ENCODE data around the gene TLCD3A. TPM values are rescaled to one million over a fixed set of nuclear protein-coding genes. Genes with fewer than 3 reads are reported as not detected.
A peak's percentile ranks its signal among the peaks of the same experiment; 100 is the strongest.

Gene TLCD3A
- total and polyA plus RNA-seq, 3 experiments from 2014 or later, result 5.2 to 12.1 (median 7.9) TPM

DNA sequence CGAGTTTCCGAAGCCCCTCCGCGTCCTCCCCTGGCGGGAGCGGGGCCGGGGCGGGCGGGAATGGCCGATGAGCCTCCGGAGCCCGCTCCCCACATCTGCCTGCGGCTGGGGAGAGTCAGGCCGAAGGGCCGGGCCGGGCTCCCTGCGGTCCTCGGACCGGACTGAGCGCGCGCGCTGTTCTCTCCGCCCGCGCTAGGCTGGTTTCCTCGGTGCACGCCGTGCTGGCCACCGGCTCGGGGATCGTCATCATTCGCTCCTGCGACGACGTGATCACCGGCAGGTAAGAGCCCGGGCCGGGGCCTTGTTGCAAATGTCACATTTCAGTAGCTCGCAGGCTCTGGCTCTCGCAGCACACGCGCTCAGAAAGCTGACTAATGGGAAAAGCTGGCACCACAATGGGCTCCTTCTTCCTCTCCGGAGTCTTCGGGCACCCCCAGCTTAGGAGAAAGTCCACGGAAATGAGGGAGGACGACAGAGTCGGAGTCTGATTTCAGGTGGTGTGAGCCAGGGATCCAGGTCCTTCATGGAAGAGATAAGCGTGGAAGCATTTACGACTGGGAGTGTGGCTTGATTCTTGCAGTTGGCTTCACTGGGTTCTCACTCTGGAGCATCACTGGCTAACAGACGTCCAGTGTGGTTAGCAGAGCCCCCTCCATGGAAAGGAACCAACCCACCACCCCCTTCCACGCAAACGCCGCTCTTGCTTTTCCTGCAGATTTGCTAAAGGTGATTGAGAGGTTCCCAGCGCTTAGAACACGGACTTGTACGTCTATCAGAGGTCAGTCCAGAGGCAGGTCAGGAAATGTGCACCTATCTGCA, 715 bp downstream of the TLCD3A start:
- Mint-ChIP-seq H3K27me3 (peaks cover 0 to 1% of the 10 kb centered on the region in 2 donors), H3K36me3 (no peaks in the 10 kb centered on the region), H3K4me3 (peak overlapping the region; percentile 79 to 90 (median 81)), H3K27ac (peak overlapping the region in 7 of 8 donors; percentile 8 to 86 (median 47)), H3K4me1 (peaks cover 11 to 19% (median 12%) of the 10 kb centered on the region in 3 donors), H3K9me3 (no peaks in the 10 kb centered on the region)
- Histone ChIP-seq H3K27me3 (ENCODE audit: insufficient read depth, low read length, poor library complexity, severe bottlenecking) (no peaks in the 10 kb centered on the region), H3K36me3 (ENCODE audit: insufficient read depth, low read length) (no peaks in the 10 kb centered on the region), H3K4me1 (ENCODE audit: insufficient read depth, low read length) (peaks cover 5% of the 10 kb centered on the region), H3K4me3 (ENCODE audit: low read length) (no peak overlapping the region), H3K9me3 (ENCODE audit: low read length) (no peaks in the 10 kb centered on the region), H3K27ac (ENCODE audit: low read depth, low read length) (no peak overlapping the region)
- ChIA-PET POLR2A (interaction anchor here (1.0 kb wide), 2 partner anchors 12 to 18 kb away, joined by 3 read pairs; no protein-coding TSS in a partner anchor), CTCF (no interaction called here)
- peak in 2 of 5 donors; percentile 4 to 22 for DNase-seq

GRCh38 chr17:733743-734142, 1.3 kb downstream of the TLCD3A start:
- peaks cover 0 to 3% (median 0%) of the 10 kb centered on the region in 3 donors for H3K36me3 Mint-ChIP-seq
- H3K27me3 Mint-ChIP-seq, result peaks cover 0 to 1% of the 10 kb centered on the region in 2 donors
- H3K4me3 ChIP-seq (ENCODE audit: low read length), result no peak overlapping the region
- no peak overlapping the region for H3K27ac ChIP-seq (ENCODE audit: low read depth, low read length)
- H3K4me3 Mint-ChIP-seq, result peak overlapping the region; percentile 79 to 90 (median 81)
- no peaks in the 10 kb centered on the region for H3K27me3 ChIP-seq (ENCODE audit: insufficient read depth, low read length, poor library complexity, severe bottlenecking)
- H3K4me1 Mint-ChIP-seq, result peaks cover 11 to 19% (median 12%) of the 10 kb centered on the region in 3 donors
- no peaks in the 10 kb centered on the region for H3K9me3 ChIP-seq (ENCODE audit: low read length)
- H3K36me3 ChIP-seq (ENCODE audit: insufficient read depth, low read length), result no peaks in the 10 kb centered on the region
- ChIA-PET CTCF (no interaction called here), POLR2A (interaction anchor here (1.0 kb wide), 2 partner anchors 11 to 17 kb away, joined by 3 read pairs; no protein-coding TSS in a partner anchor)
- no peak for DNase-seq
- peak overlapping the region in 4 of 8 donors; percentile 43 to 86 (median 80) for H3K27ac Mint-ChIP-seq
- no peaks in the 10 kb centered on the region for H3K9me3 Mint-ChIP-seq
- peaks cover 5% of the 10 kb centered on the region for H3K4me1 ChIP-seq (ENCODE audit: insufficient read depth, low read length)

- H3K4me1 ChIP-seq (ENCODE audit: insufficient read depth, low read length), result no peaks in the 10 kb centered on the region
- Mint-ChIP-seq H3K4me1 (peaks cover 8 to 18% (median 12%) of the 10 kb centered on the region in 3 donors), H3K36me3 (peaks cover 0 to 25% (median 0%) of the 10 kb centered on the region in 3 donors), H3K27me3 (peaks cover 0 to 1% of the 10 kb centered on the region in 2 donors), H3K27ac (peak overlapping the region in 1 of 8 donors; percentile 17), H3K9me3 (no peaks in the 10 kb centered on the region), H3K4me3 (peak overlapping the region in 1 of 7 donors; percentile 45)
- ChIA-PET POLR2A (no interaction called here), CTCF (interaction anchor here (1.8 kb wide), 1 partner anchor 15 kb away, joined by 4 read pairs; no protein-coding TSS in a partner anchor)
- H3K27ac ChIP-seq (ENCODE audit: low read depth, low read length), result no peak overlapping the region
- H3K4me3 ChIP-seq (ENCODE audit: low read length), result no peak overlapping the region
- DNase-seq, result no peak
- no peaks in the 10 kb centered on the region for H3K27me3 ChIP-seq (ENCODE audit: insufficient read depth, low read length, poor library complexity, severe bottlenecking)
- no peaks in the 10 kb centered on the region for H3K36me3 ChIP-seq (ENCODE audit: insufficient read depth, low read length)
- H3K9me3 ChIP-seq (ENCODE audit: low read length), result no peaks in the 10 kb centered on the region
Observed at GRCh38 chr17:737561-738113, 5.2 kb downstream of the TLCD3A start.

DNA sequence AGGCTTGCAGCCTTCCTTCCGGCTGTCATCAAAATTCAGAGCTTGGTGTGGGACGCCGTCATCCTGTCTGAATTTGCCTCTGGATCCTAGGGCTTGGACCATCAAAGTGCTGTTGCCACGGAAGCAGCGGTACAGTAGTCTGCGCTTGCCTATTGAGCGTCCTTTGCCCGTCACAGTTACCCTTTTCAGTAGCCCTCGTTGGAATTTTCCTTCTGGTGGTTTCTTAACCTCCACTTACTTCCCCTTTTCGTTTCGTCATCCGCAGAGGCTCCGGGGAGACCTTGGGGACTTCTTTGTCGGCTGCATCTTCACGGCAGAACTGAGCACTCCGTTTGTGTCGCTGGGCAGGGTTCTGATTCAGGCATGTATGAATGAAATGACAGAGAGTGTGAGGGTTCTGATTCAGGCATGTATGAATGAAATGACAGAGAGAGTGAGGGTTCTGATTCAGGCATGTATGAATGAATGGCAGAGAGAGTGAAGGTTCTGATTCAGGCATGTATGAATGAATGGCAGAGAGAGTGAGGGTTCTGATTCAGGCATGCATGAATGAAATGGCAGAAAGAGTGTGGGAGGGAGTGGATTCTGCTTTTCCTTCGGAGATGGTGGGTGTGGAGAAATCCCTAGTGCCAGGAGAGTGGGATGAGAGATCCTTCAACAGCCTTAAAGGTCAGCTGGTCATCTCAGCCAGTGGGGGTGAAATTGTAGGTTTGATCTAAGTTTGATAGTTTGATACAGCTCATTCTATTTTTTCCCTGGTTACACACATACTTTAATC, 8.0 kb downstream of the TLCD3A start:
- Histone ChIP-seq H3K4me3 (ENCODE audit: low read length) (no peak overlapping the region), H3K36me3 (ENCODE audit: insufficient read depth, low read length) (peaks cover 14% of the 10 kb centered on the region), H3K9me3 (ENCODE audit: low read length) (no peaks in the 10 kb centered on the region), H3K27ac (ENCODE audit: low read depth, low read length) (no peak overlapping the region), H3K27me3 (ENCODE audit: insufficient read depth, low read length, poor library complexity, severe bottlenecking) (no peaks in the 10 kb centered on the region), H3K4me1 (ENCODE audit: insufficient read depth, low read length) (no peaks in the 10 kb centered on the region)
- H3K27ac Mint-ChIP-seq, result peak overlapping the region in 6 of 8 donors; percentile 5 to 94 (median 48)
- peaks cover 0 to 4% (median 3%) of the 10 kb centered on the region in 3 donors for H3K4me1 Mint-ChIP-seq
- H3K36me3 Mint-ChIP-seq, result peaks cover 0 to 50% (median 2%) of the 10 kb centered on the region in 3 donors
- CTCF ChIA-PET, result no interaction called here
- peak in 1 of 5 donors; percentile 16 for DNase-seq
- H3K27me3 Mint-ChIP-seq, result no peaks in the 10 kb centered on the region
- POLR2A ChIA-PET, result no interaction called here
- no peaks in the 10 kb centered on the region for H3K9me3 Mint-ChIP-seq
- peak overlapping the region in 1 of 7 donors; percentile 23 for H3K4me3 Mint-ChIP-seq

- POLR2A ChIA-PET, result no interaction called here
- H3K4me1 Mint-ChIP-seq, result peaks cover 0 to 4% (median 3%) of the 10 kb centered on the region in 3 donors
- peaks cover 0 to 69% (median 2%) of the 10 kb centered on the region in 3 donors for H3K36me3 Mint-ChIP-seq
Observed at GRCh38 chr17:742147-742793, 9.9 kb downstream of the TLCD3A start.

GRCh38 chr17:743139-743538, 10.7 kb downstream of the TLCD3A start:
- Mint-ChIP-seq H3K4me1 (peaks cover 3 to 8% (median 7%) of the 10 kb centered on the region in 3 donors), H3K27me3 (no peaks in the 10 kb centered on the region), H3K36me3 (peaks cover 0 to 77% (median 2%) of the 10 kb centered on the region in 3 donors), H3K9me3 (no peaks in the 10 kb centered on the region), H3K4me3 (no peak overlapping the region), H3K27ac (peak overlapping the region in 3 of 8 donors; percentile 27 to 57 (median 48))
- Histone ChIP-seq H3K27ac (ENCODE audit: low read depth, low read length) (no peak overlapping the region), H3K4me3 (ENCODE audit: low read length) (no peak overlapping the region), H3K36me3 (ENCODE audit: insufficient read depth, low read length) (peaks cover 27% of the 10 kb centered on the region), H3K9me3 (ENCODE audit: low read length) (no peaks in the 10 kb centered on the region), H3K4me1 (ENCODE audit: insufficient read depth, low read length) (no peaks in the 10 kb centered on the region), H3K27me3 (ENCODE audit: insufficient read depth, low read length, poor library complexity, severe bottlenecking) (no peaks in the 10 kb centered on the region)
- DNase-seq, result no peak
- POLR2A ChIA-PET, result no interaction called here
- CTCF ChIA-PET, result no interaction called here

More at GRCh38 chr17:742147-742793, 9.9 kb downstream of the TLCD3A start:
- Mint-ChIP-seq H3K4me3 (no peak overlapping the region), H3K27ac (peak overlapping the region in 1 of 8 donors; percentile 70), H3K9me3 (no peaks in the 10 kb centered on the region), H3K27me3 (no peaks in the 10 kb centered on the region)
- Histone ChIP-seq H3K36me3 (ENCODE audit: insufficient read depth, low read length) (peaks cover 23% of the 10 kb centered on the region), H3K9me3 (ENCODE audit: low read length) (no peaks in the 10 kb centered on the region), H3K4me3 (ENCODE audit: low read length) (no peak overlapping the region), H3K27ac (ENCODE audit: low read depth, low read length) (no peak overlapping the region), H3K4me1 (ENCODE audit: insufficient read depth, low read length) (no peaks in the 10 kb centered on the region), H3K27me3 (ENCODE audit: insufficient read depth, low read length, poor library complexity, severe bottlenecking) (no peaks in the 10 kb centered on the region)
- CTCF ChIA-PET, result no interaction called here
- no peak for DNase-seq

- Mint-ChIP-seq H3K9me3 (no peaks in the 10 kb centered on the region), H3K4me3 (no peak overlapping the region), H3K27ac (peak overlapping the region in 1 of 8 donors; percentile 47), H3K36me3 (peaks cover 0 to 79% (median 2%) of the 10 kb centered on the region in 3 donors), H3K27me3 (no peaks in the 10 kb centered on the region), H3K4me1 (peaks cover 16 to 21% (median 16%) of the 10 kb centered on the region in 3 donors)
- H3K36me3 ChIP-seq (ENCODE audit: insufficient read depth, low read length), result peaks cover 30% of the 10 kb centered on the region
- H3K9me3 ChIP-seq (ENCODE audit: low read length), result no peaks in the 10 kb centered on the region
- no peak overlapping the region for H3K4me3 ChIP-seq (ENCODE audit: low read length)
- no peak overlapping the region for H3K27ac ChIP-seq (ENCODE audit: low read depth, low read length)
- H3K4me1 ChIP-seq (ENCODE audit: insufficient read depth, low read length), result peaks cover under 1% of the 10 kb centered on the region
- DNase-seq, result no peak
- ChIA-PET POLR2A (interaction anchor here (0.6 kb wide), 1 partner anchor 11 kb away, joined by 3 read pairs; no protein-coding TSS in a partner anchor), CTCF (no interaction called here)
- H3K27me3 ChIP-seq (ENCODE audit: insufficient read depth, low read length, poor library complexity, severe bottlenecking), result no peaks in the 10 kb centered on the region
Observed at GRCh38 chr17:744937-745336, 12.5 kb downstream of the TLCD3A start.
